ENCODE data around the gene PLCH1. TPM values are rescaled to one million over a fixed set of nuclear protein-coding genes. Genes with fewer than 3 reads are reported as not detected.

PLCH1 gene
- polyA plus RNA-seq, 1 experiment: 0.06 TPM

GRCh38 chr3:155782390-155782953 is 37.6 kb upstream of the PLCH1 start:
- no peaks in the 10 kb centered on the region for H3K27me3 ChIP-seq (ENCODE audit: control insufficient read depth, insufficient read depth, low read length)
- H3K4me3 ChIP-seq (ENCODE audit: low read depth, low read length): no peak overlapping the region
- ChIA-PET CTCF (interaction anchor here (0.6 to 0.7 kb wide), 2 partner anchors 9 to 268 kb away, joined by 3 read pairs; no protein-coding TSS in a partner anchor), POLR2A (no interaction called here)
- no peak for TF ChIP-seq CTCF (IDR thresholded peaks at IDR 0.05; ENCODE audit: insufficient read depth, low read depth, low read length)
- DNase-seq (ENCODE audit: low read depth): no peak
- H3K36me3 ChIP-seq (ENCODE audit: control insufficient read depth, insufficient read depth, low read length): no peaks in the 10 kb centered on the region

- H3K4me3 ChIP-seq (ENCODE audit: low read depth, low read length): no peak overlapping the region
- CTCF ChIA-PET: interaction anchor here (1.9 kb wide), 1 partner anchor 26 kb away, joined by 4 read pairs; the partner anchor contains the start of gene C3orf33
- no peaks in the 10 kb centered on the region for H3K27me3 ChIP-seq (ENCODE audit: control insufficient read depth, insufficient read depth, low read length)
- POLR2A ChIA-PET: no interaction called here
- no peak for DNase-seq (ENCODE audit: low read depth)
- H3K36me3 ChIP-seq (ENCODE audit: control insufficient read depth, insufficient read depth, low read length): no peaks in the 10 kb centered on the region
- no peak for TF ChIP-seq CTCF (IDR thresholded peaks at IDR 0.05; ENCODE audit: insufficient read depth, low read depth, low read length)
These were observed 35.4 kb upstream of the PLCH1 start for GRCh38 chr3:155780291-155780690.

GRCh38 chr3:155778462-155778861 is 33.6 kb upstream of the PLCH1 start:
- Histone ChIP-seq H3K4me3 (ENCODE audit: low read depth, low read length) (no peak overlapping the region), H3K27me3 (ENCODE audit: control insufficient read depth, insufficient read depth, low read length) (no peaks in the 10 kb centered on the region), H3K36me3 (ENCODE audit: control insufficient read depth, insufficient read depth, low read length) (no peaks in the 10 kb centered on the region)
- POLR2A ChIA-PET: no interaction called here
- CTCF ChIA-PET: interaction anchor here (0.6 kb wide), 1 partner anchor 27 kb away, joined by 3 read pairs; the partner anchor contains the start of gene C3orf33
- no peak for TF ChIP-seq CTCF (IDR thresholded peaks at IDR 0.05; ENCODE audit: insufficient read depth, low read depth, low read length)
- no peak for DNase-seq (ENCODE audit: low read depth)

- Histone ChIP-seq H3K4me3 (ENCODE audit: low read depth, low read length) (no peak overlapping the region), H3K36me3 (ENCODE audit: control insufficient read depth, insufficient read depth, low read length) (no peaks in the 10 kb centered on the region), H3K27me3 (ENCODE audit: control insufficient read depth, insufficient read depth, low read length) (no peaks in the 10 kb centered on the region)
- POLR2A ChIA-PET: no interaction called here
- CTCF ChIA-PET: no interaction called here
- no peak for TF ChIP-seq CTCF (IDR thresholded peaks at IDR 0.05; ENCODE audit: insufficient read depth, low read depth, low read length)
- DNase-seq (ENCODE audit: low read depth): no peak
These were observed 27.9 kb upstream of the PLCH1 start for GRCh38 chr3:155772801-155773200.

- no peaks in the 10 kb centered on the region for H3K36me3 ChIP-seq (ENCODE audit: control insufficient read depth, insufficient read depth, low read length)
- CTCF ChIA-PET: no interaction called here
- TF ChIP-seq CTCF (IDR thresholded peaks at IDR 0.05; ENCODE audit: insufficient read depth, low read depth, low read length): no peak
- DNase-seq (ENCODE audit: low read depth): no peak
- H3K27me3 ChIP-seq (ENCODE audit: control insufficient read depth, insufficient read depth, low read length): no peaks in the 10 kb centered on the region
- POLR2A ChIA-PET: no interaction called here
- H3K4me3 ChIP-seq (ENCODE audit: low read depth, low read length): no peak overlapping the region
These were observed 26.3 kb upstream of the PLCH1 start for GRCh38 chr3:155771126-155771525.

All from BJ (cell line).